Pancreas (tissue), 10 donors: Measurements from ENCODE around the gene RPTOR. TPM values are rescaled to one million over a fixed set of nuclear protein-coding genes. Genes with fewer than 3 reads are reported as not detected.

Experiments
- ATAC-seq, 4 donors: fragments of 200-7000 bp; cut with Tn5 transposase; one replicate each; pipeline versions ENCODE4 v1.8.0 to v1.9.1; 2020; ENCODE audit warnings: mild to moderate bottlenecking in 4 of 4, moderate library complexity in 4 of 4
- DNase-seq, 6 donors: peaks; one replicate each; pipeline ENCODE4 v3.0.0-alpha.2; 2020
- FAIRE-seq: peaks from 2 replicates; lab custom pipeline; 2012; peaks lifted over from hg19 to GRCh38; lab: Jason Lieb, UNC
- H3K27ac ChIP-seq, 4 donors: fragments of 200-600 bp; sonication (generic); 1 replicate in 3 of 4; 2 replicates in 1 of 4; pipeline versions ENCODE4 v1.5.0 to v1.8.0; 2020
- H3K27me3 ChIP-seq, 4 donors: fragments of 200-600 bp; one replicate each; pipeline ENCODE4 v1.8.0; 2021
- H3K36me3 ChIP-seq, 3 donors: fragments of 200-600 bp; sonication (generic) in 1 of 3; one replicate each; pipeline versions ENCODE4 v1.5.0 to v1.8.0; 2020 to 2021
- H3K4me1 ChIP-seq, 3 donors: fragments of 200-600 bp; one replicate each; pipeline ENCODE4 v1.8.0; 2021
- H3K4me3 ChIP-seq, 4 donors: fragments of 200-600 bp; sonication (generic) in 2 of 4; one replicate each; pipeline versions ENCODE4 v1.5.0 to v1.8.0; 2020 to 2021
- H3K9me3 ChIP-seq, 4 donors: fragments of 200-600 bp; one replicate each; pipeline ENCODE4 v1.8.0; 2021
- CTCF ChIP-seq, 4 donors: fragments of 200-600 bp; sonication (generic) in 3 of 4; IDR thresholded peaks; one replicate each; pipeline versions ENCODE4 v1.5.0 to v1.8.0; 2021; ENCODE audit warnings: antibody characterized with exemption in 4 of 4
- WGBS, 2 donors: extraction: QIAGEN DNeasy Blood & Tissue Kit; methylation state at CpG; one replicate each; pipeline ENCODE4 v1.1.7; 2013; 5-methylcytosine and 5-hydroxymethylcytosine counted together
- intact Hi-C, 3 donors: fragments of 100-400 bp; cut with DNase I; formaldehyde crosslinking; loops; one replicate each; pipeline versions ENCODE4 v1.11.1 to v1.14.2; 2022
- polyA plus RNA-seq, 2 donors: library from polyadenylated mRNA; stranded (reverse); fragments of 200-250 nt; gene quantifications; one replicate each; pipeline ENCODE4 v1.2.3, GENCODE V29; 2013
- total RNA-seq, 6 donors: library from RNA; stranded (reverse); fragmentation: NEBNext Ultra II Directional in 4 of 6; extraction: Animal tissue kit (Norgen Biotek cat#: 25700) in 4 of 6; gene quantifications; one replicate each; pipeline versions ENCODE4 v1.2.1 to v1.2.4, GENCODE V29; 2021 to 2023
- donor health status: healthy with polysubstance abuse.
- donor health status: DM: no; HTN: no; CAD: no; lungs with moderate emphysema.
- donor health status: DM: no; HTN: no; CAD: no.
- donor health status: control.
- donor health status: control.
- donor health status: Bipolar disorder and iron deficiency.
- donor health status: DM: yes; HTN: yes; CAD: no.
- donor health status: DM: no; HTN: no; CAD: no.
- donor health status: DM: no; HTN: no; CAD: no.
- donor health status: DM: yes; HTN: yes; CAD: no.

Gene RPTOR
- total and polyA plus RNA-seq, 8 donors, result 5.0 to 18.9 (median 13.2) TPM

- no peaks in the 10 kb centered on the region for H3K9me3 ChIP-seq
- peaks cover 0 to 12% (median 0%) of the 10 kb centered on the region in 3 donors for H3K36me3 ChIP-seq
- H3K4me3 ChIP-seq, result no peak overlapping the region
- no peak for TF ChIP-seq CTCF (IDR thresholded peaks at IDR 0.05)
- H3K27ac ChIP-seq, result no peak overlapping the region
- 97 to 99% methylated on average over 8 of the region's 8 CpGs for WGBS, 2 donors
- H3K27me3 ChIP-seq, result no peaks in the 10 kb centered on the region
- DNase-seq (peak in 1 of 6 donors; percentile 7), FAIRE-seq (no peak), ATAC-seq (no peak)
- H3K4me1 ChIP-seq, result no peaks in the 10 kb centered on the region
- intact Hi-C loops, result no loop called here
Observed at GRCh38 chr17:80946449-80946848, 401.8 kb downstream of the RPTOR start.

GRCh38 chr17:80947200-80947940 lies 402.7 kb downstream of the RPTOR start:
- Histone ChIP-seq H3K36me3 (peaks cover 0 to 12% (median 0%) of the 10 kb centered on the region in 3 donors), H3K4me1 (no peaks in the 10 kb centered on the region), H3K4me3 (no peak overlapping the region), H3K9me3 (no peaks in the 10 kb centered on the region), H3K27ac (no peak overlapping the region), H3K27me3 (no peaks in the 10 kb centered on the region)
- FAIRE-seq (no peak), DNase-seq (peak in 2 of 6 donors; percentile 4 to 28), ATAC-seq (no peak)
- 89 to 94% methylated on average over 21 of the region's 21 CpGs for WGBS, 2 donors
- no peak for TF ChIP-seq CTCF (IDR thresholded peaks at IDR 0.05)
- intact Hi-C loops, result no loop called here

GRCh38 chr17:80948019-80948975 lies 403.7 kb downstream of the RPTOR start:
- no peaks in the 10 kb centered on the region for H3K4me1 ChIP-seq
- H3K36me3 ChIP-seq, result peaks cover 0 to 9% (median 0%) of the 10 kb centered on the region in 3 donors
- TF ChIP-seq CTCF (IDR thresholded peaks at IDR 0.05), result no peak
- H3K4me3 ChIP-seq, result no peak overlapping the region
- H3K27me3 ChIP-seq, result no peaks in the 10 kb centered on the region
- no peak overlapping the region for H3K27ac ChIP-seq
- WGBS, 2 donors, result 91 to 93% methylated on average over 48 of the region's 48 CpGs
- DNase-seq (peak in 2 of 6 donors; percentile 17 to 44), ATAC-seq (no peak), FAIRE-seq (no peak)
- no peaks in the 10 kb centered on the region for H3K9me3 ChIP-seq
- intact Hi-C loops, result no loop called here

GRCh38 chr17:80948976-80949450 lies 404.4 kb downstream of the RPTOR start:
- FAIRE-seq, result no peak
- DNase-seq, result peak in 1 of 6 donors; percentile 43
- Histone ChIP-seq H3K27ac (no peak overlapping the region), H3K9me3 (no peaks in the 10 kb centered on the region), H3K27me3 (no peaks in the 10 kb centered on the region), H3K36me3 (peaks cover 0 to 9% (median 0%) of the 10 kb centered on the region in 3 donors), H3K4me3 (no peak overlapping the region), H3K4me1 (no peaks in the 10 kb centered on the region)
- TF ChIP-seq CTCF (IDR thresholded peaks at IDR 0.05), result no peak
- intact Hi-C loops, result no loop called here
- 88 to 93% methylated on average over 15 to 16 of the region's 16 CpGs for WGBS, 2 donors
- no peak for ATAC-seq
